GM21576 (cell line): ENCODE measurements around the gene ANTXRL.
"Not testable (repeated sequence)": the region's sequence is repeated elsewhere in the genome, so short reads cannot be mapped to it uniquely, and the experiment has no call there.

Source experiments
- ATAC-seq: cut with Tn5 transposase; IDR thresholded peaks from one replicate; pipeline ENCODE4 v1.9.1; 2021; ENCODE audit warnings: mild to moderate bottlenecking, moderate library complexity; ENCODE audit not compliant: unreplicated experiment

Gene ANTXRL

DNA sequence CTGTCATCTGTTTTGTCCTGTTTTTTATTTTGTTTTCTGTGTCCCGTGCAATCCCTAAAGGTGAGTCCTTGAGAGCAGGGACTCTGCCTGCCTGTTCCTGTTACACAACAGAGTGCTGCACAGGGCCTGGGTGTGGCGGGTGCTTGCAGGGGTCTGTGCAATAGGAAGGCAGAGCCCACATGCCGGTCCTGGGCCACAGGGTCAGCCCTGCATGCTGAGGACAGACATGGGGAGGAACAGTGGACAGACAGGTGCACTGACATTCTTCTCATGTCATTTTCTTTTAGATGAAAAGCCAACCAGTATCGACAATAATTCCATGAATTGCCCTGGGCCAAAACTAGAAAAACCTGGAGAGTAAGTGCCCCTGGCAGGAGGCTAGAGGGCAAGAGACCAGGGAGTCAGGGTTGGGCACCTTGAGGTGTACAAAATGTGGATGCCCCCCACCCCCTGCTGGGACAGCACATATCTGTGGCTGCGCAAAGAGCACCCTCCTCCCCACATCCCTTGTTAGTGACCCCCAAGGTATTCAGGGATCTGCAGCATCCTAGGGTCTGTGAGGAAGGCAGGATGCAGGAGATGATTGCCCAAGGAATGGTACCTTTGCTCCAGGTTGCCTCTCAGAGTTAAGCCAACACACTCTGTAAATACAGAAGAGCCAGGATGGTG is 19.9 kb downstream of the ANTXRL start:
- ATAC-seq: no peak

DNA sequence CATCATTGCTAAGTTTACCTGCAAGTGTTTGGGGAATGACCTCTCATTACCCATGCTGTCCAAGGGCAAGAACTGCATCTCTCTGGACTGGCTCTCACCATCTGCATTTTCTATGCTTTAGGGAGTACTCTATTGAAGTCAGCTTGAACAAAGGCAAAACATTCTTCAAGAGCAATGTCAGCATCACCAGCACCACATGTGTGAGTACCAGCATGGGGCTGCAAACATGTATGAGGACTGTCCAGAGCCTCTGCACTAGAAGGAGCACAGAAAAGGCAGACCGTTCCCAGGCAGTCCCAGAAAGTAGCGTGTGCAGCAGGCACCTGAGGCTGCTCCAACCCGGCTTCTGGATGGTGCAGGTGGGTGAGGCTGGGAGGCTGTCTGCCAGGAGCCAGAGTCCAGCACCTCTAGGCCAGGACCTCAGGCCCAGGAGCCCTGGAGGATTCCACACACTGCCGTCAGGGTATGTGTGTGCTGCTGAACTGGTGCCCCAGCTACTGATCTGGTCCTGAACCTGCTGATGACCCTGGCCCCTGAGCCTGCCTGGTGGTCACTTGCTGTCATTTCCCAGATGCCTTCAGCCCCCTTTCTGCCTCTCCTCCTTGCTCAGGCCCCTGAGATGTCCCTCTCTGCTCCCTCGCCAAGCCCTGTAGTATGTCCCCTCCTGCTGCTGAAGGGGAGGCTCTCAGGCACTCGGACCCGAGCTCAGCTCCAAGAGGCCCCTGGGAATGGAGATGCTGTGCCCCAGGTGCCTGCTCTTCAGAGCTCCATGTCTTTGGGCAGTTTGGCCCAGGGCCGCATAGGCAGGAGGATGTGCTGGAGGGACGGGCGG is 20.7 kb downstream of the ANTXRL start:
- ATAC-seq: no peak

DNA sequence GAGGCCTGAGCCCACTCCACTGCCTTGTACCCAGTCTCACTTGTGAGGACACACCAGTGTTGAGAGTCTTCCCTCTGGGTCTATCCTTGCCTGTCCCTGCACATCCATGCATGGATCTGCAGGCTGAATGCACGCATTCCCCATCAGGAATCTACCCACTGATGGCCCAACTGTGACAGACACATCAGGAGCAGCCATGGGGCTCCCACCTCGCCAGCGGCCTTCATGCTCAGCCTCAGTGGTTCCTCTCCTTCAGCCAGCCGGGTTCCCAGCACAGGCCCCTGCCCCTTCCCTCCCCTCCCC is 21.3 kb downstream of the ANTXRL start:
- ATAC-seq: no peak

DNA sequence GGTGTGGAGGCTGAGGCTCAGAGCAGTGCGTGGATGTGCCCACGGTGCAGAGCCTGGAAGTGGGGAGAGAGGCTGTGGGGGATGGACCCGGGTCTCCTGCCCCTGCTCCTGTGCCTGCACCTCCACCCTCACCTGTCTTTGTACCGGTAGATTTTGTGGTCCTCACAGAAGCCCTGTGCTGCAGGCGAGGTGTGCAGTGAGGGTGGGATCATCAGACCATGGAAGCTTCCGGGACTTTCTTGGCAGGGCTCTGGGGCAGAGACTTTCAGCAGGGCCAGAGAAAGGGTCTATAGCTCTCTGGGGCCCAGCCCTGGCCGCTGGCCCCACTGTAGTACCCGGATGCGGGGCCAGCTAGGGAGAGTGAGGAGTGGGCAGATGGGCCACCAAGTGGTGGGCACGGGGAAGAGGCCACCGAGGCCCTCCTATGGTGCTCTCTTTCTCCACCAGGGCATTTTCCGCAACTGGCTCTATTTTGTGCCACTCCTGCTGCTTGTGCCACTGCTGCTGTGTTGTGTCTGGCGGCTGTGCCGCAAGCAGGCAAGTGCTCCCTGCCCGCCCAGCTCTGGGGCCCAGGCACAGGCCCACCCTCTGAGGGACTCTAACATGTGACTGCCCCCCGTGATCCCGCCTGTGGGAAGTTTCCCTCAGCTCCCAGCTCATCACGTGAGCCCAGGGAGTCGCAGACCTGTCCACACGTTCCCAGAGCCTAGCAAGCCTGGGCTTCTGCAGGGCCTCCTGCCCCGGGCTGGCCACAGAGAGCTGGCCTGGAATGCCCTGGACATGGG is 22.1 kb downstream of the ANTXRL start:
- ATAC-seq: no peak

DNA sequence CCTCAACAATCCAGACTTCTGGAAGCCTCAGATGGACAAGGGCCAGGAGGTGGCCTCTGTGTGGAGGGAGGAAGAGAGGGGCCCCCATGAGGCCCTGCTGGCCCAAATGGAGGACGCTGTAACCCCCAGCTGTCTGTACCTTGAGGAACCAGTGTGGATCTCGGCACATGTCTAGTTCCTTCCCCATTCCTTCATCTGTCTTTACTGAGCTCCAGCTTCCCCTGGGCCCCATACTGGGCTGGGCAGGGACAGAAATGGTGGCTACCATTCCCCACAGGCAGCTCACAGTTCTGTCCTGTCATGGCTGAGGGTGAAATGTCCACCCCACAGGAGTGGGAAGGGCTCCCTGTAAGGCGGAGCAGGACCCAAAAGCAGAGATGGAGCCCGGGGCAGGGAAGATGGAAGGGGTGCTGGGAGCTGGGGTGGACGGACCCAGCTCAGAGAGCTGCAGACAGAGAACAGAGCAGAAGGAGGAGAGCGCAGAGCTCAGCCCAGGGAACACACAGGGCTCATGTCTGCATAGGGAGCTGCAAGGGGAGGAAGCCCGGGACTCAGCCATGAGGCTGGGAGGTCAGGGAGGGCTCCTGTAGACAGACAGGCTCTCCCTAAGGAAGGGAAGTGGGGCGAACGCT is 22.8 kb downstream of the ANTXRL start:
- no peak for ATAC-seq

DNA sequence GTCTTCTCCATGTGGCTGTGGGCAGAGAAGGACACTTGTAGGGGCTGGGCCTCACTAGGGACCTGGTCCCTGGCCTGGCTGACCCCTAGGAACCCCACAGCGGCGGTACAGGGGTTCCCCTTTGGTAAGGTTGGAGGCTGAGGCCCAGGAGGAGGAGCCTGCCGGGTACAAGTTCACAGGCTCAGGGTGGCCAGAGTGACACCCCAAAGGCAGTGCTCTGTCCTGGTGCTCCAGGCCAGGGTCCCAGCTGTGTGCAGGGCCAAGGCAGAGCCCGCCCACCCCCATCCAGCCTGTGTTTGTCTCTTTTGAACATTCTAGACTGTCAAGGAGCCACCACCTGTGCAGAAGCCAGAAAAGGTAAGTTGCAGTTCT is 23.3 kb downstream of the ANTXRL start:
- no peak for ATAC-seq

DNA sequence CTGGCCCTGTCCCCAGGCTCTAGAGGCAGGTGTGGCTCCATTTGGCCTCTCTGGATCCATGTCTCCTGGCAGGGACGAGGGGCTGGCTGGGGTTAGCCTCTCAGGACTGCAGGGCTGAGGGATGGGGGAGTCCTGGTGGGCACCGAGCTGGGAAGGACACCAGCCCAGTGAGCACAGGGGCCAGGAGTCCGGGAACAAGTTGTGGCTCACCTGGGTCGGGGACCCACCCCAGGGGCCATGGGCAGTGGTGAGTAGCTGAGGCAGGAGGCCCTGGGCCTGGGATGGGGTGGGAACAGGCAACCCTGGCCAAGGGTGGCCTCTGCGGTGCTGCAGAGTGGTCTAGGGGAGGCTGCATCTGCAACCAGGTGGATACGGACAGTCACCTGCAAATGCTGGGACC is 24.1 kb downstream of the ANTXRL start:
- ATAC-seq: no peak

DNA sequence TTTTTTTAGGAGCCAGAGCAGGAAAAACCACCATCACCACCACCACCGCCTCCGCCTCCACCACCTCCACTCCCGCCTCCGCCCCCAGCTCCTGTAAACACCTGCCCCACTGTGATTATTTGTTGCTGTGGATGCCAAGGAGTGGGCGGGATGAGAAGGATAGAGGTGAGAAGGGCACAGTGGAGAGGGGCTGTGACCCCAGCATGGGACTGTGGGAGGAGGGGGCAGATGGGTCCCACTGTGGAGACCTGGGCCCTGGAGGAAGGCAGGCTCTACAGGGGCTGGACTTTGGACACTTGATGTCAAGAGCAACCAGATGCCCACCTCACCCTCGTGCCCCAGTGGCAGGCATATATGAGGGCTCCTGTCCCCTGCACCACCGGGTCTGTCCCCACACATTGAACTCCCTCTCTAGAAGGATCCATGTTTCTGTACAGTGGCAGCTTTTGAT is 24.7 kb downstream of the ANTXRL start:
- ATAC-seq: no peak

DNA sequence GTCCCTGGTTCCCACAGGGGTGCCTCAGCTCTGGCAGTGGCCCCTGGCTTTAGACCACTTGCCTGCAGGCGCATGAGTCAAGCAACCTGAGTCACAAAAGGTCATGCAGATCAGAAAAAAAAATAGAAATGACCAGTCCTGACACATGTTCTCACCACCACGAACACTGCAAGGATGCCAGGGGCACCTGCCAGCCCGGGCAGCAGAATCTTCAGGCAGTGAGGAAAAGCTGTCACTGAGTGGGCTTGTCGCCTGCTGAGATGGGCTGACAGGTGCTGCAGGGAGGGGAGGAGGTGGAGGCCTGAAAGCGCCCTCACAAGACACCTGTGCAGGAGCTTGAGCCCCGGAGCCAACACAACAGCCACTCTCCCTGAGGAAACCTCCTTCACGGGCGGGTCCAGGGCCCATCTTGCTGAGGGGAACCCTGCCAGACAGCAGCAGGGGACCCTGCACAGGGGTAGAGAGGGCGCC is 25.2 kb downstream of the ANTXRL start:
- ATAC-seq: not testable (repeated sequence)

DNA sequence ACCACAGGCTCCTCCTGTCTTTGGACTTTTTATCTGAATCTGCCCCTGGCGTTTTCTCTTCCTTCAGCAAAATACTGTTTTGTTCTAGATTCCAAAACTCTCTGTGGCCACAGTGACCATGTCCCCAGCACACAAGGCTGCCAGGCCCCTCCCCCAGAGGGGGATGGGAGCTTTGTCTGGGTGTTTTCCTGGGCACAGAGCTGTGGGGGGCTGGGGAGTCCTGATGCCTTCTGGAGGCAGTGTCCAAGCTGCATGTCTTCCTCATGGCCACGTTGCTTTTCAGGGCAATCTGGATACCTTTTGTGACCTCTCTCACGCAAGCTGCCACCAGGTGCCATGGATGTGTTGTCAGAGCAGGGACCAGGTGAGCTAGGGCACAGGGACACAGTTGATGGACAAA is 26.2 kb downstream of the ANTXRL start:
- ATAC-seq: no peak

DNA sequence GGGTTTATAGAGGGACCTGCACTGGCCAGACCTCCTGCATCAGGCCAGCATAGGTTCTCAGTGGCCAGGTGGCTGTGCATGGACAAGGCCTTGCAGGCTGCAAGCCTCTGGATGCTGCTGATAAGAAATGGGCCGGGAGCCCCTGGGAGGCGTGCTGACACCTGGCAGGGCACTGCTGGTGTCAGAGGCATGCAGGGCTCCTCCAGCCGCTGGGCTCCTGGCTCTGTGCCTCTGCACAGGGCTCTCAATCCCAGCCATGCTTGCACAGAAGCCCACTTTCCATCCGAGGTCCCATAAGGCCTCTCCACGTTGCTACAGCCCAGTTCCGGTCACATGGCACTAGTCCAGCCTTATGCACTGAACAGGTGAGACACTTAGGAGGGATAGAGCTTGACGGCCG is 27.3 kb downstream of the ANTXRL start:
- ATAC-seq: no peak

DNA sequence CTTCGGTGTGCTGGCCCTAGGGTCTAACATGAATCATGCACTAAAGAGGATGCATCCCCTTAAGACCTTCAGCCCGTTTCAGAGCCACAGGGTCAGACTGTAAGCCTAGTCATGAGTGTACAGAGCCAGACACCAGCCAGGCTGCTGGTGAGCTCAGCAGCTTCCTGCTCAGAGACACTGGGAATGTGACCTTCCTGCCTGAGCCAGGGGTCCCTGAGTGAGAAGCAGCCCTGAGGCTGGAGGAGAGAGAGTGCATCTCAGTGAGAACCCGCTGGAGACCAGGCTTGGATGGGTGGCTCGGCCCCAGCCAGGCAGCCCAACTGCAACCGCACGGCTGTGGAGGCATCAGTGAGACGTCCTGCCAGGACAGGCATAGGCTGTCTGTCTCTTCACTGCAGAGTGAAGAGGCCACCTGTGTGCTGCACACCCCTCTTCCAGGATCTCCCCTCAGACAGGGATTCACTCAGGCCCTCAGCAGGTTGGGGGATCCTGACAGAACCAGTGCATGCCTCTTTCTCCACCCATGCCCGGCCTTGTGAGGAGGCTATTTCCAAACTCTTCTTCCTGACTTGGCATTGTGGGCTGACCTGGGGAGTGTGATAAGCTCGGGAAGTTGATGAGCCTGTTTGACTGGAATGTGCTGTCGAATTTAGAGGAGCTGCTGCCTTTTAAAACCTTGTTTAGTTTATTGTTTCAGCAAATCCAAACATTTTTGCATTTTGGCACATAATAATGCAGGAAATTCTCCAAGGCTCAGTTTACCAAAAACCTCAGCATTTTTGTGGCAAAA is 28.5 kb downstream of the ANTXRL start:
- not testable (repeated sequence) for ATAC-seq

DNA sequence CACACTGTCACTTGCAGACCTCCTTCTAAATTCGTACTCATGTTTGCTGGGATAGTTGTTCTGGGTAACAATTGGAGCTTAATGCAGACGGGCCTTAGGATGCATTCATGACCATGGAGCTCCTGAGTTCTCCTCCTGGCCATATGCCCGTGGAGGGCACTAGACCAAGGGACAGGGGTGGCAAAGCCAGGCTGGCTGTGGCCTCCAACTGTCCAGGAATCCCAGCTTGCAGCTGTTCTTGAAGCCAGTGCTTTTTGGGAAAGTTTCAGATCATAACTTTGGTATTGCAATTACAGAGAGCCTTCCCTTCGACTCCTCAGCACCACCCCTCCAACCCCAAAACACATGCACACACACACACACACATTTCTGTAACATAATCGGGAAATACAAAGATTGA is 30.6 kb downstream of the ANTXRL start:
- no peak for ATAC-seq

DNA sequence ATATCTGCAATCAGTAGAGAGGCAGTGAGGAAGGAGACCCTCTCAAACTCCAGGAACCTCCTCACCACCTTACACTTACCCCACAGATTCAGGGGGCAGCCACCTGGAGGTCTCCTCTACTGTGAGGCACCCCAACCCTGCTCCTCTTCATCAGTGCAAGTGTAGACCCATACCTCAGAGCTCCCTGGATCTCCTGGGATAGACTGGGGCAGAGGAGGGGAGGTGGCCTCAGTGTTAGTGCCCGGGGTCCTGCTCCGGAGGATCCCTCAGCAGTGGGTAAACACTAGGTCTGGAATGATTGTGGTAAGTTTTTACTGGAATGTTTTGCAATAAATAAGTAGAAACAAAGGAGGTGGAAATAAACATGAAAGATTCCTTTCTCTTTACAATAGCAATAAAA is 31.1 kb downstream of the ANTXRL start:
- no peak for ATAC-seq

DNA sequence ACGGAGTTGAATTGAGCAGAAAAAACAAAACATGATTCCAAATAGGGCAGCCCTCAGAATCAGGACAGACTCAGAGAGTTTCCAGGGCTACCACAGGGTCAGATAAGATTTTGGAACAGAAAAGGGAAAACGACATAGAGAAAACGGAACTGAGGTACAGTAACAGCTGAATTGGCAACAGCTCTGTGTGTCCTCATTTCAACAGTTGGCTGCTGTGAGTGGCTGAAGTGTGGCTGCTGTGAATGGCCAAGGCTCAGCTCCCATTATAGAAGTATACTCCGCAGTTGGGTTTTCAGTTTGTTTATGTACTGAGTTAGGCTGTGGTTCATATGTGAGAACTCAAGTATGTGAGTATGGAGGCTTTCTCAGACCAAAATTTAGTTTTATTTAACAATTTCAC is 32.0 kb downstream of the ANTXRL start:
- ATAC-seq: no peak

DNA sequence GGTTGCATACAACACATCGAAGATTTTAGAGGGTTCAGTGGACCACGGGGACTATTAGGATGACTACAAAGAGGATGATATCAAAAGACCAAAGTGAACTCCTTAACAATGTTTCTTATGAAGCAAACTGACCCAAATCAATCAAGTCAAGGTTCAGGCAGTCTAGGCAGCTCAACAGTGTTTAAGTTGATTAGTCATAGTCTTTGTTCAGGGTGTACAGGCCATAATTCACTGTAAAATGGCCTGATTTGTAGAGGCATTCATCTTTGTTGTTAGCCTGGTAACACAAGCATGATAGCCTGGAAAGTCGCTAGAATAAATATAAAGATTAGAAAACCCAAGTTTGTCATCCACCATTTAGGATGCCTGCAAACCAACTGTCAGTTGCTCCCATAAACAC is 32.6 kb downstream of the ANTXRL start:
- ATAC-seq: no peak

DNA sequence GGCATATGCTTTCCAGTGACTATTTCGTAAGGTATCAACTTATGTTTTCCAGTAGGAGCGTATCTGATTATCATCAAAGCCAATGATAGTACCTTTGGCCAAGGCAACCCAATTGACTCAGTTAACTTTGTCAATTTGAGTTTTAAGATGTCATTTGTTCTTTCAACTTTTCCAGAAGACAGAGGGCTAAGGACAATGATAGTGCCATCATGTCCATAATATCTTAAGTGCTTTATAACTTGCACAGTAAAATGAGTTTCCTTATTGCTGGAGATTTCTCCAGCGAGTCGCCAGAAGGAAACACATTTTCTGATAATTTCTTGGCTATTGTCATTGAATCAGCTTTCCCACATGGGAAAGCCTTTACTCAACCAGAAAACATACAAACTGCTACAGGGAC is 35.0 kb downstream of the ANTXRL start:
- no peak for ATAC-seq

DNA sequence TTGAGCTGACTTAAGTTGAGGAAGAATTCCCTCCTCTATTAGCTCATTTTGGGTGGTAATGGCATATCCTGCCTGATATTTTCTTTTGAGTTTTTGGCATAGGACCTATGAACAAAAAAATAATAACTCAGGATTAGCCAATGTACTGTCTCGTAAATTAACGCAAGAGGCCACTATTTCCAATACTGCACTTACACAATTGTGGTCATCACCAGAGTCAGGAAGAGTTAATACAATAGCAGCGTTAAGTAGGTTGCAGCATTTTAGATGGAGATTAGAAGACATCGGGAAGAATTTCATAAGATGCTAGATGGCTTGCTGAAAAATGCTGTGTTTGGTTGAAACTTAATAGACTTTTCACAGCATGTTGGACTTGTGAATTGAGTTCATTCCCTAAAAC is 36.4 kb downstream of the ANTXRL start:
- ATAC-seq: no peak

DNA sequence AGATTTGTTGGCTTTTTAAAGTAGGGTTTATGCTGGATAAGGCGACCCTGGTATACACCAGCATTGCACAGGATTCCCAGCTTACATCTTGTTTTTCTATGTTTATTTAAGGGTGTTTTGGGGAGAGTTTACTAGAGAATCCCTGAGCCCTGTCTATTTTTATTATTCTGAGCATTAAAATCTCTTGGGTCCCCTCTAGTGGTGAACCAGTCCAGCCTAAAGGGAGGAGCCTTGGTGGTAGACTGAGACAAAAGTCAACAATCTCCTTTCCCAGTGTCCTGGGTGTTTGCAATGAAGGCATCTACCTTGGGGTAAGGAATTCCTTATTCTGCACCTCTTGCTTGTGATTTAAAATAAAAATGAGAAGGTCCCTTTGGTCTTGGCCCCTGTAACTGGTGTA is 38.2 kb downstream of the ANTXRL start:
- no peak for ATAC-seq

DNA sequence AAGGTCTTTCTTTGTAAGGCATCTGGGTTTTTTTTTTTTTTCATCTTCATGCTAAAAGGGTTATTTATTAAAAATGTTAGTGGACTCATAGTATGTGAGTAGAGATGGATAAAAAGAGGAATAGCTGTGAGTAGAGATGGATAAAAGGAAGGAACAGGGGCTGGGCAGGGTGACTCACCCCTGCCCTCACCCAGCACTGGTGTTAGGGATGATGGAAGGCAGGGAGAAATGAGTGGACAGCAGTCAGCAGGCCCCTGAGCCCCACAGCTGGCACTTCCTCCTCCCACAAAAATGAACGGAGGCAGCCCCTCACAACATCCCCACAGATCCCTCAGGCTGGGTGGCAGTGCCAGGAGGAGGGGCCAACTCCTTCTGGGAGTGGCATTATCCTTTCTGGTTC is 39.3 kb downstream of the ANTXRL start:
- no peak for ATAC-seq

DNA sequence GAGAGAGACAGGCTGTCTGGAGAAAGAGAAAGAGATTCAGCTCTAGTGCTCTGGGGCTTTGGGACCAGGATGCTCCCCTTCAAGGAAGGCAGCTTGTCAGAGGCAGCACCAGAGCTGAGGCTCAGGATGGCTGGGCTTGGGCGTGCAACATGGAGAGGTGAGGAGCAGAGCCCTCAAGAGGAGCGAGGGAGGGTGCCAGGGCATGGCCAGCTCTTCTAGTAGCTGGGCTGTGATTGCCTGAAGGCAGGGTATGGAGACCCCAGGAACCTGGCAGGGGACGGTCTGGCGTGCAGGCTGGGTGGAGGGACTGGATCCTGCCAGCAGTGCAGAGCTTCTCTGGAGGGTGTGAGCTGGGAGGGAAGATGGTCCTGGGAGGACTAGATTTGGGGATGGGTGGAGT is 40.2 kb downstream of the ANTXRL start:
- ATAC-seq: no peak
